Spleen (tissue), 11 donors: ENCODE data around the gene GXYLT2. TPM values are rescaled to one million over a fixed set of nuclear protein-coding genes. Genes with fewer than 3 reads are reported as not detected.

Experiments
- DNase-seq: peaks from one replicate; pipeline ENCODE4 v3.0.0-alpha.2; 2020
- H3K27ac ChIP-seq, 8 donors: fragments of 200-600 bp; sonication (generic) in 7 of 8; 1 replicate in 4 of 8; 2 replicates in 4 of 8; pipeline versions ENCODE4 v1.5.0 to v1.8.0; 2016 to 2021; ENCODE audit warnings: inconsistent platforms in 4 of 8, mild to moderate bottlenecking in 4 of 8, moderate library complexity in 1 of 8
- H3K27me3 ChIP-seq, 7 donors: fragments of 200-600 bp; sonication (generic) in 6 of 7; replicated peaks in 1 of 7; 1 replicate in 4 of 7; 2 replicates in 3 of 7; pipeline versions ENCODE4 v1.5.0 to v1.8.0; 2016 to 2021; ENCODE audit warnings: inconsistent platforms in 3 of 7, mild to moderate bottlenecking in 1 of 7
- H3K36me3 ChIP-seq, 6 donors: fragments of 200-600 bp; sonication (generic) in 5 of 6; 1 replicate in 4 of 6; 2 replicates in 2 of 6; pipeline versions ENCODE4 v1.5.0 to v1.8.0; 2016 to 2021; ENCODE audit warnings: inconsistent platforms in 2 of 6
- H3K4me1 ChIP-seq, 6 donors: fragments of 200-600 bp; sonication (generic) in 5 of 6; 1 replicate in 3 of 6; 2 replicates in 3 of 6; pipeline versions ENCODE4 v1.5.0 to v1.8.0; 2016 to 2021; ENCODE audit warnings: inconsistent platforms in 3 of 6
- H3K4me3 ChIP-seq, 8 donors: fragments of 200-600 bp; sonication (generic) in 7 of 8; 1 replicate in 4 of 8; 2 replicates in 4 of 8; pipeline versions ENCODE4 v1.5.0 to v1.8.0; 2016 to 2021; ENCODE audit warnings: inconsistent platforms in 4 of 8, mild to moderate bottlenecking in 4 of 8, moderate library complexity in 2 of 8
- H3K9me3 ChIP-seq, 8 donors: fragments of 200-600 bp; sonication (generic) in 7 of 8; 1 replicate in 4 of 8; 2 replicates in 4 of 8; pipeline versions ENCODE4 v1.5.0 to v1.8.0; 2016 to 2021; ENCODE audit warnings: inconsistent platforms in 4 of 8
- CTCF ChIP-seq, 11 experiments: fragments of 200-600 bp in 7 of 11; fragments of 450-650 bp in 4 of 11; sonication (generic) in 4 of 11; IDR thresholded peaks in 8 of 11; conservative IDR thresholded peaks in 3 of 11; 1 replicate in 7 of 11; 2 replicates in 4 of 11; pipeline versions ENCODE4 v1.4.0 to v1.8.0; 2016 to 2021; ENCODE audit warnings: antibody characterized with exemption in 11 of 11, inconsistent platforms in 4 of 11, mild to moderate bottlenecking in 1 of 11
- POLR2A ChIP-seq, 3 donors: fragments of 450-650 bp; IDR thresholded peaks; one replicate each; pipeline ENCODE4 v1.5.1; 2017; ENCODE audit warnings: antibody characterized with exemption in 3 of 3, mild to moderate bottlenecking in 1 of 3
- POLR2AphosphoS5 ChIP-seq, 3 donors: sonication (generic); formaldehyde crosslinking; IDR thresholded peaks; one replicate each; pipeline ENCODE4 v1.5.1; 2017; ENCODE audit warnings: antibody characterized with exemption in 3 of 3
- WGBS, 5 donors: extraction: QIAGEN DNeasy Blood & Tissue Kit in 3 of 5; methylation state at CpG; one replicate each; pipeline versions ENCODE4 v1.1.5 to v1.1.7; 2013 to 2018; 5-methylcytosine and 5-hydroxymethylcytosine counted together
- intact Hi-C: fragments of 100-400 bp; cut with DNase I; formaldehyde crosslinking; loops from one replicate; pipeline ENCODE4 v1.15.0; 2023; ENCODE audit warnings: low total_unique reads
- polyA plus RNA-seq, 3 donors: library from polyadenylated mRNA; stranded (reverse); fragments of 200-250 nt; gene quantifications; one replicate each; pipeline ENCODE4 v1.2.1, GENCODE V29; 2013
- total RNA-seq, 7 donors: library from RNA; depleted of rRNA in 3 of 7; stranded (reverse); fragments of >200 nt in 3 of 7; fragmentation: NEBNext Ultra II Directional in 4 of 7; extraction: Animal tissue kit (Norgen Biotek cat#: 25700) in 4 of 7; gene quantifications; one replicate each; pipeline versions ENCODE4 v1.1.0 to v1.2.1, GENCODE V29; 2016 to 2021
- donor health status: healthy with polysubstance abuse.
- donor health status: DM: no; HTN: no; CAD: no; lungs with moderate emphysema.
- donor health status: DM: no; HTN: no; CAD: no.
- donor health status: Bipolar disorder and iron deficiency.
- donor health status: healthy.
- donor health status: DM: no; HTN: no; CAD: no.
- donor health status: DM: yes; HTN: yes; CAD: no.

GXYLT2 gene
- total and polyA plus RNA-seq, 10 donors, result 0.26 to 4.6 (median 1.1) TPM

GRCh38 chr3:72930754-72931153 lies 42.9 kb downstream of the GXYLT2 start:
- WGBS, 5 donors, result 79 to 94% (median 89%) methylated on average over 4 of the region's 4 CpGs
- Histone ChIP-seq H3K27ac (no peak overlapping the region), H3K4me1 (no peaks in the 10 kb centered on the region), H3K4me3 (no peak overlapping the region), H3K27me3 (peaks cover 0 to 2% (median 0%) of the 10 kb centered on the region in 7 donors), H3K36me3 (no peaks in the 10 kb centered on the region), H3K9me3 (peaks cover 0 to 14% (median 6%) of the 10 kb centered on the region in 8 donors)
- DNase-seq, result no peak
- intact Hi-C loops, result loop anchor here (10.0 kb wide), 2 partner anchors 74 to 154 kb away; no protein-coding TSS in a partner anchor
- TF ChIP-seq POLR2AphosphoS5 (IDR thresholded peaks at IDR 0.05) (no peak), POLR2A (IDR thresholded peaks at IDR 0.05) (no peak), CTCF (IDR thresholded peaks at IDR 0.05 in 8 of 11, conservative IDR thresholded peaks at IDR 0.05 in 3 of 11) (no peak)

GRCh38 chr3:72932416-72932815 lies 44.6 kb downstream of the GXYLT2 start:
- Histone ChIP-seq H3K4me3 (no peak overlapping the region), H3K27me3 (peaks cover 0 to 7% (median 0%) of the 10 kb centered on the region in 7 donors), H3K36me3 (no peaks in the 10 kb centered on the region), H3K9me3 (peaks cover 0 to 14% (median 6%) of the 10 kb centered on the region in 8 donors), H3K4me1 (no peaks in the 10 kb centered on the region), H3K27ac (no peak overlapping the region)
- no peak for TF ChIP-seq POLR2A (IDR thresholded peaks at IDR 0.05)
- TF ChIP-seq CTCF (IDR thresholded peaks at IDR 0.05 in 8 of 11, conservative IDR thresholded peaks at IDR 0.05 in 3 of 11), result no peak
- TF ChIP-seq POLR2AphosphoS5 (IDR thresholded peaks at IDR 0.05), result no peak
- intact Hi-C loops, result loop anchor here (10.0 kb wide), 2 partner anchors 72 to 152 kb away; no protein-coding TSS in a partner anchor
- DNase-seq, result no peak

- Histone ChIP-seq H3K4me1 (peaks cover 0 to 15% (median 2%) of the 10 kb centered on the region in 6 donors), H3K9me3 (no peaks in the 10 kb centered on the region), H3K4me3 (no peak overlapping the region), H3K27me3 (peaks cover 0 to 7% (median 0%) of the 10 kb centered on the region in 7 donors), H3K27ac (no peak overlapping the region), H3K36me3 (no peaks in the 10 kb centered on the region)
- WGBS, 5 donors, result 22 to 48% (median 36%) methylated on average over 5 of the region's 5 CpGs
- TF ChIP-seq POLR2A (IDR thresholded peaks at IDR 0.05) (no peak), POLR2AphosphoS5 (IDR thresholded peaks at IDR 0.05) (no peak), CTCF (IDR thresholded peaks at IDR 0.05 in 8 of 11, conservative IDR thresholded peaks at IDR 0.05 in 3 of 11) (peak in 10 of 11 experiments; percentile 43 to 77 (median 66))
- intact Hi-C loops, result loop anchor here (10.0 kb wide), 2 partner anchors 66 to 146 kb away; no protein-coding TSS in a partner anchor
- no peak for DNase-seq
Observed at GRCh38 chr3:72938471-72939265, 50.8 kb downstream of the GXYLT2 start.

GRCh38 chr3:72941245-72941644 lies 53.4 kb downstream of the GXYLT2 start:
- TF ChIP-seq POLR2A (IDR thresholded peaks at IDR 0.05) (no peak), POLR2AphosphoS5 (IDR thresholded peaks at IDR 0.05) (no peak), CTCF (IDR thresholded peaks at IDR 0.05 in 8 of 11, conservative IDR thresholded peaks at IDR 0.05 in 3 of 11) (no peak)
- H3K27ac ChIP-seq, result no peak overlapping the region
- H3K4me3 ChIP-seq, result no peak overlapping the region
- no peak for DNase-seq
- H3K36me3 ChIP-seq, result no peaks in the 10 kb centered on the region
- intact Hi-C loops, result loop anchor here (5.0 kb wide), 1 partner anchor 116 kb away; no protein-coding TSS in a partner anchor
- WGBS, 5 donors, result 76 to 96% (median 87%) methylated on average over 1 of the region's 1 CpG
- peaks cover 0 to under 1% (median 0%) of the 10 kb centered on the region in 7 donors for H3K27me3 ChIP-seq
- peaks cover 0 to 15% (median 3%) of the 10 kb centered on the region in 6 donors for H3K4me1 ChIP-seq
- H3K9me3 ChIP-seq, result no peaks in the 10 kb centered on the region
